ENCODE data around the gene UGT3A2.

The UGT3A2 gene

GRCh38 chr5:36001032-36001431, 65.7 kb downstream of the UGT3A2 start:
- DNase-seq: no peak

GRCh38 chr5:35999547-35999946, 67.1 kb downstream of the UGT3A2 start:
- DNase-seq: no peak

GRCh38 chr5:35996076-35996475, 70.6 kb downstream of the UGT3A2 start:
- DNase-seq: no peak

GRCh38 chr5:35990941-35991611, 75.6 kb downstream of the UGT3A2 start, which contains the start of gene UGT3A1:
Gene UGT3A1, minus strand, starts transcription at chr5:35991390. Its CDS starts 150 bp downstream, at chr5:35991240.
- DNase-seq: no peak

GRCh38 chr5:35990520-35990919, 76.2 kb downstream of the UGT3A2 start:
- no peak for DNase-seq

GRCh38 chr5:35988529-35988928, 78.2 kb downstream of the UGT3A2 start:
- no peak for DNase-seq

GRCh38 chr5:35987776-35988175, 78.9 kb downstream of the UGT3A2 start:
- DNase-seq: no peak

Measured in activated CD8-positive, alpha-beta memory T cell treated with anti-CD3 and anti-CD28 coated beads, Interleukin-2, amount 50 U/mL, for 48 hours (primary cell).